ENCODE data around the gene KCNK4. TPM values are rescaled to one million over a fixed set of nuclear protein-coding genes. Genes with fewer than 3 reads are reported as not detected.

Gene KCNK4
- total RNA-seq, 1 donor from 2014 or later, result 0.52 TPM

DNA sequence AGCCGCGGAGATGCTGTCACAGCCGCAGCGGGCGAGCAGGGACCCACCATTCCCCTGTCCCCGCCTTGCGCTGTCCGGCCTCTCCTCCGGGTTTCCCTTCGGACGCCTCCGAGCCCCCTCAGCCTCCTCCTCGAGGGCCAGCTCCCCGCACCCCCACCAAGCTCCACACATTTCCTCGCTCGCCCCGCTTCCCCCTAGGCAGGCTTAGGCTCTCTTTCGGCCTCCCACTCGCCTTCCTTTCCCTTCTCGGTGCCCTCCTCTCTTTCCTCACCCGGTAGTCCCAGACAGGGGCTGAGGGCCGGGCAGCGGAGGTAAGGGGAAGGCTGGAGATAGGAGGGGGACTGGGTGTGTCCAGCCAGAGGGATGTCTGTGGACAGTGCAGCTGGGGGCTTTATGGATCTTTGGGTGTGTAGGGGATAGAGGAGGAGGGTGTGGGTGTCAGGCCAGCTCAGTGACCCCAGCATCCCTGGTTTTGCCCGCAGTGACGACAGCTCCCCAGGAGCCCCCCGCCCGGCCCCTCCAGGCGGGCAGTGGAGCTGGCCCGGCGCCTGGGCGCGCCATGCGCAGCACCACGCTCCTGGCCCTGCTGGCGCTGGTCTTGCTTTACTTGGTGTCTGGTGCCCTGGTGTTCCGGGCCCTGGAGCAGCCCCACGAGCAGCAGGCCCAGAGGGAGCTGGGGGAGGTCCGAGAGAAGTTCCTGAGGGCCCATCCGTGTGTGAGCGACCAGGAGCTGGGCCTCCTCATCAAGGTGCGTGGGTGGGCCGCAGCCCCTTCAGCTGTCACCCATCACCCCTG lies 1.6 kb downstream of the KCNK4 start:
- H3K27me3 ChIP-seq (ENCODE audit: insufficient read depth, low read length), result peaks cover 64% of the 10 kb centered on the region

DNA sequence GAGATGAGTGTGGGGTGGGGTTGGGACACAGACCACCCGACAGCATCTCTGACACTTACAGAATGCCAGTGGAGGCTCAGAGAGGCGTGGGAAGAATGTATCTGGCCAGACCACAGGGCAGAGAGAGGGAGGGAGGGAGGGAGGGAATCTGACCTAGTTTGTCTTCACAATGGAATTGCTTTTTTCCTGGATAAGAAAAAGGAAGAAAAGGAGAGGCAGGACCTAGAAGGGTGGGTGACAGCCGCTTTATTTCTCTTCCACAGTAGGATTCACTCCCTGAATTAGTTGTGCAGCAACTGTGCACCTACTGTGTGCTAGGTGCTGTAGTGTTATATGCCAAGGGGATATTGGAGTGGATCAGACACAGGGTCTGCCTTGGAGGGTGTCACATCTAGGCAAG lies 3.7 kb downstream of the KCNK4 start:
- DNase-seq (ENCODE audit: low read depth) (peak; percentile 22), FAIRE-seq (no peak)
- H3K4me3 Mint-ChIP-seq (ENCODE audit: unreplicated experiment), result peak overlapping the region; percentile 76
- peaks cover 4% of the 10 kb centered on the region for H3K36me3 Mint-ChIP-seq (ENCODE audit: low read depth, unreplicated experiment)
- Histone ChIP-seq H2AFZ (ENCODE audit: low read depth, low read length) (no peak overlapping the region), H3K4me2 (ENCODE audit: low read length) (no peak overlapping the region), H3K9me3 (ENCODE audit: insufficient read depth, low read depth, low read length) (no peaks in the 10 kb centered on the region), H3K36me3 (ENCODE audit: insufficient read depth, low read length) (no peaks in the 10 kb centered on the region), H3K27ac (ENCODE audit: low read depth, low read length) (no peak overlapping the region), H3K4me1 (ENCODE audit: insufficient read depth, low read length) (peaks cover 4% of the 10 kb centered on the region), H3K9ac (ENCODE audit: low read length) (no peak overlapping the region), H3K27me3 (ENCODE audit: insufficient read depth, low read length) (peaks cover 81% of the 10 kb centered on the region), H4K20me1 (ENCODE audit: insufficient read depth, low read length) (peaks cover 26% of the 10 kb centered on the region), H3K4me3 (ENCODE audit: insufficient read depth, low read depth, low read length) (no peak overlapping the region), H3K79me2 (ENCODE audit: insufficient read depth, low read length) (no peaks in the 10 kb centered on the region)
- H3K4me1 Mint-ChIP-seq (ENCODE audit: low read depth, unreplicated experiment), result peaks cover 10% of the 10 kb centered on the region
- H3K9me3 Mint-ChIP-seq (ENCODE audit: unreplicated experiment), result no peaks in the 10 kb centered on the region
- H3K27ac Mint-ChIP-seq (ENCODE audit: unreplicated experiment), result peak overlapping the region; percentile 67
- TF ChIP-seq, protein P1, sequence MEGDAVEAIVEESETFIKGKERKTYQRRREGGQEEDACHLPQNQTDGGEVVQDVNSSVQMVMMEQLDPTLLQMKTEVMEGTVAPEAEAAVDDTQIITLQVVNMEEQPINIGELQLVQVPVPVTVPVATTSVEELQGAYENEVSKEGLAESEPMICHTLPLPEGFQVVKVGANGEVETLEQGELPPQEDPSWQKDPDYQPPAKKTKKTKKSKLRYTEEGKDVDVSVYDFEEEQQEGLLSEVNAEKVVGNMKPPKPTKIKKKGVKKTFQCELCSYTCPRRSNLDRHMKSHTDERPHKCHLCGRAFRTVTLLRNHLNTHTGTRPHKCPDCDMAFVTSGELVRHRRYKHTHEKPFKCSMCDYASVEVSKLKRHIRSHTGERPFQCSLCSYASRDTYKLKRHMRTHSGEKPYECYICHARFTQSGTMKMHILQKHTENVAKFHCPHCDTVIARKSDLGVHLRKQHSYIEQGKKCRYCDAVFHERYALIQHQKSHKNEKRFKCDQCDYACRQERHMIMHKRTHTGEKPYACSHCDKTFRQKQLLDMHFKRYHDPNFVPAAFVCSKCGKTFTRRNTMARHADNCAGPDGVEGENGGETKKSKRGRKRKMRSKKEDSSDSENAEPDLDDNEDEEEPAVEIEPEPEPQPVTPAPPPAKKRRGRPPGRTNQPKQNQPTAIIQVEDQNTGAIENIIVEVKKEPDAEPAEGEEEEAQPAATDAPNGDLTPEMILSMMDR (IDR thresholded peaks at IDR 0.05; ENCODE audit: insufficient read depth, low read depth, low read length), result no peak
- no peak for TF ChIP-seq EZH2 (IDR thresholded peaks at IDR 0.05; ENCODE audit: insufficient read depth, low read length)
- H3K27me3 Mint-ChIP-seq (ENCODE audit: low read depth, unreplicated experiment), result peaks cover 64% of the 10 kb centered on the region

More for the DNA sequence above, 1.6 kb downstream of the KCNK4 start:
- Histone ChIP-seq H3K9ac (ENCODE audit: low read length) (no peak overlapping the region), H3K9me3 (ENCODE audit: insufficient read depth, low read depth, low read length) (no peaks in the 10 kb centered on the region), H3K4me3 (ENCODE audit: insufficient read depth, low read depth, low read length) (no peak overlapping the region), H3K4me1 (ENCODE audit: insufficient read depth, low read length) (peaks cover 3% of the 10 kb centered on the region), H3K4me2 (ENCODE audit: low read length) (peak overlapping the region; percentile 72), H3K27ac (ENCODE audit: low read depth, low read length) (no peak overlapping the region), H2AFZ (ENCODE audit: low read depth, low read length) (no peak overlapping the region), H4K20me1 (ENCODE audit: insufficient read depth, low read length) (peaks cover 31% of the 10 kb centered on the region), H3K36me3 (ENCODE audit: insufficient read depth, low read length) (no peaks in the 10 kb centered on the region), H3K79me2 (ENCODE audit: insufficient read depth, low read length) (no peaks in the 10 kb centered on the region)
- H3K36me3 Mint-ChIP-seq (ENCODE audit: low read depth, unreplicated experiment), result peaks cover 4% of the 10 kb centered on the region
- H3K9me3 Mint-ChIP-seq (ENCODE audit: unreplicated experiment), result no peaks in the 10 kb centered on the region
- H3K4me3 Mint-ChIP-seq (ENCODE audit: unreplicated experiment), result peak overlapping the region; percentile 45
- TF ChIP-seq EZH2 (IDR thresholded peaks at IDR 0.05; ENCODE audit: insufficient read depth, low read length), result peak; percentile 88
- TF ChIP-seq, protein P1 (IDR thresholded peaks at IDR 0.05; ENCODE audit: insufficient read depth, low read depth, low read length), result no peak
- H3K27me3 Mint-ChIP-seq (ENCODE audit: low read depth, unreplicated experiment), result peaks cover 53% of the 10 kb centered on the region
- no peak overlapping the region for H3K27ac Mint-ChIP-seq (ENCODE audit: unreplicated experiment)
- peaks cover 10% of the 10 kb centered on the region for H3K4me1 Mint-ChIP-seq (ENCODE audit: low read depth, unreplicated experiment)
- DNase-seq (ENCODE audit: low read depth), result no peak
- no peak for FAIRE-seq

GRCh38 chr11:64295760-64296159 lies 4.7 kb downstream of the KCNK4 start:
- Mint-ChIP-seq H3K4me3 (ENCODE audit: unreplicated experiment) (no peak overlapping the region), H3K27me3 (ENCODE audit: low read depth, unreplicated experiment) (peaks cover 62% of the 10 kb centered on the region), H3K9me3 (ENCODE audit: unreplicated experiment) (no peaks in the 10 kb centered on the region), H3K27ac (ENCODE audit: unreplicated experiment) (no peak overlapping the region), H3K4me1 (ENCODE audit: low read depth, unreplicated experiment) (peaks cover 10% of the 10 kb centered on the region), H3K36me3 (ENCODE audit: low read depth, unreplicated experiment) (no peaks in the 10 kb centered on the region)
- no peak overlapping the region for H2AFZ ChIP-seq (ENCODE audit: low read depth, low read length)
- H3K9me3 ChIP-seq (ENCODE audit: insufficient read depth, low read depth, low read length), result no peaks in the 10 kb centered on the region
- H3K9ac ChIP-seq (ENCODE audit: low read length), result no peak overlapping the region
- TF ChIP-seq, protein P1 (IDR thresholded peaks at IDR 0.05; ENCODE audit: insufficient read depth, low read depth, low read length), result no peak
- TF ChIP-seq EZH2 (IDR thresholded peaks at IDR 0.05; ENCODE audit: insufficient read depth, low read length), result no peak
- no peaks in the 10 kb centered on the region for H3K79me2 ChIP-seq (ENCODE audit: insufficient read depth, low read length)
- H3K27me3 ChIP-seq (ENCODE audit: insufficient read depth, low read length), result peaks cover 85% of the 10 kb centered on the region
- H3K4me2 ChIP-seq (ENCODE audit: low read length), result no peak overlapping the region
- peaks cover 18% of the 10 kb centered on the region for H4K20me1 ChIP-seq (ENCODE audit: insufficient read depth, low read length)
- H3K4me3 ChIP-seq (ENCODE audit: insufficient read depth, low read depth, low read length), result no peak overlapping the region
- no peaks in the 10 kb centered on the region for H3K36me3 ChIP-seq (ENCODE audit: insufficient read depth, low read length)
- DNase-seq (ENCODE audit: low read depth) (no peak), FAIRE-seq (no peak)
- no peak overlapping the region for H3K27ac ChIP-seq (ENCODE audit: low read depth, low read length)
- H3K4me1 ChIP-seq (ENCODE audit: insufficient read depth, low read length), result peaks cover 10% of the 10 kb centered on the region

All from astrocyte (in vitro differentiated cells and primary cell).